ENCODE measurements around the gene INPP4B. TPM values are rescaled to one million over a fixed set of nuclear protein-coding genes. Genes with fewer than 3 reads are reported as not detected.

Gene INPP4B
- polyA plus RNA-seq, 1 experiment = 5.1 TPM

GRCh38 chr4:142596121-142596520, 250.0 kb downstream of the INPP4B start:
- no peaks in the 10 kb centered on the region for H3K27me3 ChIP-seq (ENCODE audit: control insufficient read depth, insufficient read depth, low read length)
- no peak for DNase-seq (ENCODE audit: low read depth, low spot score)
- H3K9me3 ChIP-seq (ENCODE audit: control insufficient read depth, insufficient read depth, low read length) = no peaks in the 10 kb centered on the region
- ChIA-PET POLR2A (no interaction called here), CTCF (no interaction called here)
- no peak overlapping the region for H3K4me3 ChIP-seq (ENCODE audit: low read depth, low read length)
- no peak for TF ChIP-seq CTCF (IDR thresholded peaks at IDR 0.05; ENCODE audit: low read depth, low read length)
- no peak overlapping the region for H3K27ac ChIP-seq (ENCODE audit: low read depth, low read length)

GRCh38 chr4:142595222-142595871, 250.8 kb downstream of the INPP4B start:
- ChIA-PET POLR2A (no interaction called here), CTCF (interaction anchor here (0.6 kb wide), 1 partner anchor 1437 kb away, joined by 3 read pairs; no protein-coding TSS in a partner anchor)
- no peak for TF ChIP-seq CTCF (IDR thresholded peaks at IDR 0.05; ENCODE audit: low read depth, low read length)
- Histone ChIP-seq H3K27me3 (ENCODE audit: control insufficient read depth, insufficient read depth, low read length) (no peaks in the 10 kb centered on the region), H3K4me3 (ENCODE audit: low read depth, low read length) (no peak overlapping the region), H3K9me3 (ENCODE audit: control insufficient read depth, insufficient read depth, low read length) (no peaks in the 10 kb centered on the region), H3K27ac (ENCODE audit: low read depth, low read length) (no peak overlapping the region)
- DNase-seq (ENCODE audit: low read depth, low spot score) = no peak

- no peaks in the 10 kb centered on the region for H3K9me3 ChIP-seq (ENCODE audit: control insufficient read depth, insufficient read depth, low read length)
- no peak for DNase-seq (ENCODE audit: low read depth, low spot score)
- no peaks in the 10 kb centered on the region for H3K27me3 ChIP-seq (ENCODE audit: control insufficient read depth, insufficient read depth, low read length)
- no peak for TF ChIP-seq CTCF (IDR thresholded peaks at IDR 0.05; ENCODE audit: low read depth, low read length)
- ChIA-PET POLR2A (no interaction called here), CTCF (no interaction called here)
- no peak overlapping the region for H3K27ac ChIP-seq (ENCODE audit: low read depth, low read length)
- no peak overlapping the region for H3K4me3 ChIP-seq (ENCODE audit: low read depth, low read length)
These were observed 260.7 kb downstream of the INPP4B start for GRCh38 chr4:142585411-142585810.

GRCh38 chr4:142583708-142584107, 262.4 kb downstream of the INPP4B start:
- no peak overlapping the region for H3K4me3 ChIP-seq (ENCODE audit: low read depth, low read length)
- DNase-seq (ENCODE audit: low read depth, low spot score) = no peak
- H3K27ac ChIP-seq (ENCODE audit: low read depth, low read length) = no peak overlapping the region
- no peak for TF ChIP-seq CTCF (IDR thresholded peaks at IDR 0.05; ENCODE audit: low read depth, low read length)
- ChIA-PET POLR2A (no interaction called here), CTCF (no interaction called here)
- H3K27me3 ChIP-seq (ENCODE audit: control insufficient read depth, insufficient read depth, low read length) = no peaks in the 10 kb centered on the region
- no peaks in the 10 kb centered on the region for H3K9me3 ChIP-seq (ENCODE audit: control insufficient read depth, insufficient read depth, low read length)

GRCh38 chr4:142582340-142582739, 263.8 kb downstream of the INPP4B start:
- H3K27me3 ChIP-seq (ENCODE audit: control insufficient read depth, insufficient read depth, low read length) = no peaks in the 10 kb centered on the region
- DNase-seq (ENCODE audit: low read depth, low spot score) = no peak
- no peak overlapping the region for H3K4me3 ChIP-seq (ENCODE audit: low read depth, low read length)
- CTCF ChIA-PET = no interaction called here
- no peak for TF ChIP-seq CTCF (IDR thresholded peaks at IDR 0.05; ENCODE audit: low read depth, low read length)
- H3K9me3 ChIP-seq (ENCODE audit: control insufficient read depth, insufficient read depth, low read length) = no peaks in the 10 kb centered on the region
- POLR2A ChIA-PET = no interaction called here
- no peak overlapping the region for H3K27ac ChIP-seq (ENCODE audit: low read depth, low read length)

Data from AG04450 (cell line).